GM18517 (cell line): ENCODE measurements around the gene RALGPS2.

ENCODE experiments used
- ATAC-seq: cut with Tn5 transposase; IDR thresholded peaks from one replicate; pipeline ENCODE4 v1.9.1; 2021; ENCODE audit warnings: mild to moderate bottlenecking, moderate library complexity; ENCODE audit not compliant: unreplicated experiment

The RALGPS2 gene

DNA sequence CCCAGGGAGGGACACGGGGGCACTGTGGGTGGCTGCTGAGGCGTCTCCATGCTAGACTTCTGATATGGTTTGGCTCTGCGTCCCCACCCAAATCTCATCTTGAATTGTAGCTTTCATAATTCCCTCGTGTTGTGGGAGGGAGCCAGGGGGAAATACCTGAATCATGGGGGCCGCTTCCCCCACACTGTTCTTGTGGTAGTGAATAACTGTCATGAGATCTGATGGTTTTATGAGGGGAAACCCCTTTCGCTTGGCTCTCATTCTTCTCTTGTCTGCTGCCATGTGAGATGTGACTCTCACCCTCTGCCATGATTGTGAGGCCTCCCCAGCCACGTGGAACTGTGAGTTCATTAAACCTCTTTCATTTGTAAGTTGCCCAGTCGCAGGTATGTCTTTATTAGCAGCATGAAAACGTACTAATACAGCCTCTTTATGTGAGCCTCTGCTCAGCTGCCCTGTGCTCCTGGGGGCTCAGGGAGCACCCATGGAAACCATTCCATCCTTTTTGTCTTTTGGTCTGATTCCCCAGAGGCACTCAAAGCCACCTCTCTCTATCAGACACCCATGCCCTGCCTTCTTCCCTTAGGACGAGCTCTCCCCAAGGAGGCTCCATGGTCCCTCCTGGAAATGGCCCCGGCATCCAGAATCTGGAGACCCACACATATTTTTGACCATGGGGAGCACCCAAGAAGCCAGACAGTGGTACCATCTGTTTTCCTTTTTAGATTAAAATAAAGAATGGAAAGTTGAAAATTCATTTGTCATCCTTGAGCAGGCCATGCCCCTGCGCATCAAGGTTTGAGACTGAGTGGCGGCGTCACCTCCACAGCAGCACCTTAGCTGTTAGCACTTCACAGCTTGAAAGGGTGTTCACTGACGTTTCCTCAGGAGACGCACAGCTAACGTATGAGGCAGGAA, 234.8 kb downstream of the RALGPS2 start:
- no peak for ATAC-seq

DNA sequence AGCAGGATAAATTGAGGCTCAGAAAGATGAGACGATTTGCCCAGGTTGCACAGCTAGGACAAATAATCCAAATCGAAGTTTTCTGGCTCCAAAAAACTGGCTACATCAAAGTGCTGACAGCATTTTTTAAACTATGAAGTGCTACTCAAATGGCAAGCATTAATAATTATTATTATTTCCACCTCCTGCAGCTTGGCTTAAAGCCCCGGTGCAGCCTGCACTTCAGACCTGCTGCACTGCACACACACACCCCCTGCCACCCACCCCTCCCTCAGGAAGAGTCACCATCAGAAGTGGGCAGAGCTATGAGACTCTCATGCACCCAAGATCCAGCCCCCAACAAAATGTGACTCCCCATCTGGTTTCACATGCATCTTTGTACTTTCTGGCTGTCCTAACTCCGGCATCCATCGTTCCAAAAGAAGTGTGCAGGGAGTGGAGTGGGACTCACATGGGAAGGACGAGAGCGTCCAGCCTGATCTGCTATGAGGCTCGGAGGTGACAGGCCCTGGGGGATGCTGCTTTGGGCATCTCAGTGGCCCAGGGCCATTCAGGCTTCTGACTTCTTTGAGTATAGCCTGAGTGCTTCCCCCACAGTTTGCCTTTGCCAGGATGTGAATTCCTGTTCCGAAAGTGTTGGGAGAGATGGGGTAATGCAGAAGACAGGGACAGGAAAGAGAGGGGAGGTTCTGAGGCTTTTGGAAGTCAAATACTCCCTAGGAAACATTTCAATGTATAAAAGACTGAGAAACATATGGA, 235.6 kb downstream of the RALGPS2 start:
- no peak for ATAC-seq

DNA sequence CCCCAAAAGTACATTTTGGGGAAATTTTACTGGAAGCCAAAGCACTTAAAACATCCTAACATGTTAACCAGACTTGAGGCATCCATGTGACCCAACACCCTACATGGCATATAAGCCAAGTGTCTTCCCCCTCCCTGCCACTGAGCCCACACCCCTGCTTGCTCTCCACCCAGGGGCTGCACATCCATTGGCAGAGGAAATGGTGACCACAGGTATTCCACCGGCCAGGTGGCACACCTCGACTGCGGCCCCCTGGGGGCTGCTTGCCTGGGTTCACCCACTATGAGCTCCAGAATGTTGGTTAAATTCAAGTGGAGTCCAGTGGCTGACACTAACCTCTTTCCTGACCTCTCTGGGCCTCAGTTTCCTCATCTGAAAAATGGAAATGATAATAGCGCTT, 236.3 kb downstream of the RALGPS2 start:
- ATAC-seq: no peak

DNA sequence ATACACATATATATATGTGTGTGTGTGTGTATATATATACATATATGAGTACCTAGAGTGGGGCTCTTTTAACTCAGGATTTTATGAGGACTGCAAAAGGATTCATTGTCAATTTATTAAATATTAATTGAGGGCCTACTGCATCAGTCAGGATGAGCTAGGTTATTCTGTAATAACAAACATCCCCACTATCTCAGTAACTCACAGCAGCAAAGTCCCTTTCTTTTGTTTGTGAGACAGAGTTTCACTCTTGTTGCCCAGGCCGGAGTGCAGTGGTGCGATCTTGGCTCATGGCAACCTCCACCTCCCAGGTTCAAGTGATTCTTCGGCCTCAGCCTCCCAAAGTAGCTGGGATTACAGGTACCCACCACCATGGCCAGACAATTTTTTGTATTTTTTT, 236.8 kb downstream of the RALGPS2 start:
- ATAC-seq: no peak

DNA sequence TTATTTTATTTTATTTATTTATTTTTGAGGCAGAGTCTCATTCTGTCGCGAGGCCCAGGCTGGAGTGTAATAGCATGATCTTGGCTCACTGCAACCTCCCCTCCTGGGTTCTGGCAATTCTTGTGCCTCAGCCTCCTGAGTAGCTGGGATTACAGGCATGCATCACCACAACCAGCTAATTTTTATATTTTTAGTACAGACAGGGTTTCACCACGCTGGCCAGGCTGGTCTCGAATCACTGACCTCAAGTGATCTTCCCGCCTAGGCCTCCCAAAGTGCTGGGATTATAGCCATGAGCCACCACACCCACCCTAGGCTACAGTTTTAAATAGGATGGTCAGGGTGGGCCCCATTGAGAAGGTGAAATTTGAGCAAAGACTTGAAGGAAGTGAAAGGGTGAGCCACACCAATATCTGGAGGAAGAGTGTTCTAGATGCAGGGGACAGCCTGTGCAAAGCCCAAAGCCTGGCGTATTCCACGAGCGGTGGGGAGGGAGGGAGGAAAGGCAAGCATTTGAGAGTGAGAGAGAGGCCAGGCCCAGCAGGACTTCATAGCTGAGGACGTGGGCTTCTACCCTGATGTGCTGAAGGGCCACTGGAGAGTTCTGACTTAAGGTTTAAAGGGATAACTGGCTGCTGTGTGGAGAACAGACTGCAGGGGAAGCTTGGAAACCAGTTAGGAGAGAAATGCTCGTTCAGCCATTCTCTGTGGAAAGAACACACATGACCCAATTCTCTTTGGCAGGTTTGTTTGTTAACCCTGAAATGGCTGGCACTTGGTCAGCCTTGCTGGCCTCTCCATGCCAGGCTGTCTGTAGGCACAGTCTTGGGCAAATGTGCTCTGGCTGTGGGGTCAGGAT, 238.0 kb downstream of the RALGPS2 start:
- ATAC-seq: no peak

DNA sequence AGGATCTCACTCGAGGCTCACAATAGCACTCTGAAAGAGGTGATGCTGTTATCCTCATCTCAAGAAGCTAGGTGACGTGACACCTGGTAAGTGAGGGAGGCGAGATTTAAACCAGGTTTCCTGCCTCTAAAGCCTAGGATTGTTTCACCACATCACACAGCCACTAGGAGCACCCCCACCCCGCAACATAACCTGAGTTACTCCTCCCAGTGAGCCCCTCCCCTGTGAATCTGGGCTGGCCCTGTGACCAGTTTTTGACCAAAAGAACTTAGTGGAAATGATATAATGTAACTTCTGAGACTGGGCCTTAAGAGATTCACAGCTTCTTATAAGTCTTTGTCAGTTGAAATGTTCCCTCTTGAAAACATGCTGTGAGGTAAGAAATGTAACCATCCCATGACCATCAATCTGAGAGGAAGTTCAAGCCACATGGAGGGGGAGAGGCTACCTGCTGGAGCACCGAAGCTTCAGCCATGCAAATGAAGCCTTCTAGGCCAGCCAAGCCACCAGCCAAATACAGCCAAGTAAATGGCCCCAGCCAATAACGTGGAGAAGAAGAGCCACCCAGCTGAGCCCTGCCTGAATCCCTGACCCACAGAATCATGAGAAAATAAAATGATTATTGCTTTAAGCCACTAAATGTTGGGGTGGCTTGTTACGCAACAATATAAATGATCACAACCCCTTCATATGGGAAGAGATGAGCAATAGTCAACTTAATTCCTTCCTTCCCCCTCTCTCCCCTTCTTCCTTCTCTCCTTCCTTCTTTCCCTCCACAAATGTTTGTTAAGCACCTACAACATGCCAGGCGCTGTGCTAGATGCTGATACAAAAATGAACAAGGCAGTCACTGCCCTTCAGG, 239.7 kb downstream of the RALGPS2 start:
- ATAC-seq: no peak

DNA sequence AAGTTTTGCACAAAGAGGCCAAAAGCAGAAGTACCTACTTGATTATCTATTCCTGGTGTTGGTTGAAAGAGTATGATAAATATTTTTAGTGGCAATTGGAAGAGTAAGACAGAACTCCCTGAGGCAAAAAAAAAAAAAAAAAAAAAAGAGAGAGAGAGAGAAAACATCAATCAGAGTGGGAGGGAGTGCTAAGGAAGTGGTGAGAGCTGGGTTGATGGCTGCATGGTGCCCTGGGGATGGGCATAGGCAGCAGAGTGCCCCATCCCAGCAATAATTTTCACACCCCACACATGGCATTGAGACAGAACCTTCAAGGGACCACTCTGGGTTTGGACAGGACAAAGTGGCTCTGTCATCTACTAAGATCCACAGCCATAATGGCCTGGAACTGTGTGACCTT, 241.3 kb downstream of the RALGPS2 start:
- no peak for ATAC-seq

DNA sequence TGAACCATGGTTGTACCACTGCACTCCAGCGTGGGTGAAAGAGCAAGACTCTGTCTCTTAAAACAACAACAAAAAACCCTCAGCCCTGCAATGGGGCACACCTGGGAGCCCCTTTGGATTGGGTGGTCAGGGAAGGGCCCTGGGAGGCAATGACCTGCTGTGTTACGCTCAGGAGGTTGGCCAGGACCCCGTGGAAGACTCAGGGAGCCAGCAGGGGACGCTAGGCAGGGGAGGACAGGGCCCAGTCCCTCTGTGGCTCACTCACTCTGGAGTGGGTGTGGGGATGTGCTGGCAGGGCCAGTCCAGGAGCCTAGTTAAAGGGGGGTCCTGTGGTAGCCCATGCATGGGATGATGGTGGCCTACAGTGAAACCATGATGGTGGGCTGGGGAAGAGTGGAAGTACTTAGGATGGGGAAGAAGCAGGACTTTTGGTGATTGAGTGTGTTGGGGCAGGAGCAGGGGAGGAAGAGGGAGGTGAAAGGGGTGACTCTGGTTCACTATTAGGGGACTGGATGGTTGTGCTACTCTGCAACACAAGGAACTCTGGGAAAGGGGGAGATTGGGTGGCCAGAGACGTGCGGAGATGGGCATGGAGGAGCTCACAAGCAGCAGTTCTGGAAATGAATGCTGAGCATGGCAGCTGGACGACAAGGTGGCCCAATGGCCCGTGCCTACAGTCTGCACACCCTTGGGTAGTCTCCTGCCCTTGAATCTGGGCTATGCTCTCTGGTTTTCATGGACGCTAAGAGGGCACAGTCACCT, 244.4 kb downstream of the RALGPS2 start:
- no peak for ATAC-seq

DNA sequence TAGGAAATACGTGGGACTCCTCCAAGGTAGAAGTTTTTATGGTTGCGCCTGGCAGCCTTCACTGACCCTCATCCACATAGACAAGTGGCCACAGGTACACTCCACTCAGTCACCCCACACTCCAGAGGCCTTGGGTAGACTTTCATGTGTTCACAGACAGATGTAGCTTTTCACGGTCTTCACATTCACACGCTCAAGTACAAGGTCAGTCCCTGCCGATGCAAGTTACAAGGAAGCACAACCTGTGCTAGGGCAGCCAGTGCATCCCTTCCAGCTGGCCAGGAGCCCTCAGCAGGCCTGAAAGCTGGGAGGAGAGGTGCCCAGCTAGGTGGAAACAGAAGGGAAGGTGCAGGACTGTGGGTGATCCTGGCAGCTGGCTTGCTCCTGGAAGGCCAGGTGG, 245.1 kb downstream of the RALGPS2 start:
- no peak for ATAC-seq
